Neural crest cell (in vitro differentiated cells): ENCODE data around the gene SARNP. TPM values are rescaled to one million over a fixed set of nuclear protein-coding genes. Genes with fewer than 3 reads are reported as not detected.
A peak's percentile ranks its signal among the peaks of the same experiment; 100 is the strongest.
"Not testable (repeated sequence)": the region's sequence is repeated elsewhere in the genome, so short reads cannot be mapped to it uniquely, and the experiment has no call there.

Source experiments
- DNase-seq: peaks from one replicate; pipeline ENCODE4 v3.0.0; 2021; ENCODE audit warnings: low read depth, mixed read lengths, low spot score
- H3K27ac Mint-ChIP-seq: one replicate; pipeline ENCODE4 v1.8.0; 2021; ENCODE audit warnings: mild to moderate bottlenecking, mixed read lengths; ENCODE audit not compliant: unreplicated experiment
- H3K27me3 Mint-ChIP-seq: 2 replicates; pipeline ENCODE4 v1.8.0; 2021; ENCODE audit warnings: low read depth, mild to moderate bottlenecking, mixed read lengths
- H3K36me3 Mint-ChIP-seq: 2 replicates; pipeline ENCODE4 v1.8.0; 2021; ENCODE audit warnings: low read depth, mild to moderate bottlenecking, mixed read lengths
- H3K4me1 Mint-ChIP-seq: 2 replicates; pipeline ENCODE4 v1.8.0; 2021; ENCODE audit warnings: mixed read lengths
- H3K4me3 Mint-ChIP-seq: one replicate; pipeline ENCODE4 v1.8.0; 2021; ENCODE audit warnings: mild to moderate bottlenecking, mixed read lengths
- H3K9me3 Mint-ChIP-seq: 2 replicates; pipeline ENCODE4 v1.8.0; 2021; ENCODE audit warnings: mixed read lengths
- total RNA-seq: library from RNA; stranded (reverse); gene quantifications from 2 replicates; pipeline ENCODE4 v1.2.1, GENCODE V29; 2021
- TF ChIP-seq, protein P1 (sequence below): fragments of 200-600 bp; sonication (generic); conservative IDR thresholded peaks from 2 replicates; pipeline ENCODE4 v1.5.0; 2021; ENCODE audit warnings: antibody characterized with exemption, mild to moderate bottlenecking

Gene SARNP
- total RNA-seq, 1 donor from 2014 or later, result 121 TPM

DNA sequence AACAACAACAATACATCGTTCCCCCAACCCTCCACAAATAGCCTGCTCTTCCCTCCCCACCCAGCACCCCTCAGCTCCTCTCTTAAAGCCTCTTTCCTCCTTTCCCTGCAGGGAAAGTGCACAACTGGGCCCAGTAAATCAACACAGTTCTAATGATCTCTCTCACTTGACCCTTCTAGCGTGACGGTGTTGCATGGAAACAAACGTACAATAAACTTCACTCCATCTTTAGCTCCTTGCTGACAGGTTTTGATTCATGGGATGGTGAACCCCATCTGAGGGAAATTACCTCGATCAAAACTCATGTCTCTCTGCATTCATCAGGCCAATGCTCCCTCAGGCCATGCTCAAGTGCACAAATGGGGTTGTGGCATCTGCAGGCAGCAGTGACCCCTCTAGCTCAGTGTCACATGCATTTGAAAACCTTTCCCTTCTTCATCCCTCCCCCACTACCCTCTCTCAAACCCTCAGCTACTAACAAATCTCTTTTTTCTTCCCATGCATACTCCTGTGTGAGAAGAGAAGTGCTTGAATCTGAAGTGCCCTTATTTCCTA is 51.7 kb downstream of the SARNP start:
- Mint-ChIP-seq H3K4me1 (peaks cover 22% of the 10 kb centered on the region), H3K36me3 (peaks cover 19% of the 10 kb centered on the region), H3K27me3 (no peaks in the 10 kb centered on the region), H3K4me3 (peak overlapping the region; percentile 14), H3K27ac (peak overlapping the region; percentile 32), H3K9me3 (no peaks in the 10 kb centered on the region)
- no peak for DNase-seq
- TF ChIP-seq, protein P1, sequence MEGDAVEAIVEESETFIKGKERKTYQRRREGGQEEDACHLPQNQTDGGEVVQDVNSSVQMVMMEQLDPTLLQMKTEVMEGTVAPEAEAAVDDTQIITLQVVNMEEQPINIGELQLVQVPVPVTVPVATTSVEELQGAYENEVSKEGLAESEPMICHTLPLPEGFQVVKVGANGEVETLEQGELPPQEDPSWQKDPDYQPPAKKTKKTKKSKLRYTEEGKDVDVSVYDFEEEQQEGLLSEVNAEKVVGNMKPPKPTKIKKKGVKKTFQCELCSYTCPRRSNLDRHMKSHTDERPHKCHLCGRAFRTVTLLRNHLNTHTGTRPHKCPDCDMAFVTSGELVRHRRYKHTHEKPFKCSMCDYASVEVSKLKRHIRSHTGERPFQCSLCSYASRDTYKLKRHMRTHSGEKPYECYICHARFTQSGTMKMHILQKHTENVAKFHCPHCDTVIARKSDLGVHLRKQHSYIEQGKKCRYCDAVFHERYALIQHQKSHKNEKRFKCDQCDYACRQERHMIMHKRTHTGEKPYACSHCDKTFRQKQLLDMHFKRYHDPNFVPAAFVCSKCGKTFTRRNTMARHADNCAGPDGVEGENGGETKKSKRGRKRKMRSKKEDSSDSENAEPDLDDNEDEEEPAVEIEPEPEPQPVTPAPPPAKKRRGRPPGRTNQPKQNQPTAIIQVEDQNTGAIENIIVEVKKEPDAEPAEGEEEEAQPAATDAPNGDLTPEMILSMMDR, result no peak

- TF ChIP-seq, protein P1, result no peak
- Mint-ChIP-seq H3K9me3 (no peaks in the 10 kb centered on the region), H3K27me3 (no peaks in the 10 kb centered on the region), H3K27ac (no peak overlapping the region), H3K4me3 (no peak overlapping the region), H3K4me1 (peaks cover 28% of the 10 kb centered on the region), H3K36me3 (peaks cover 26% of the 10 kb centered on the region)
- no peak for DNase-seq
These were observed 54.9 kb downstream of the SARNP start for GRCh38 chr12:55762646-55763045.

DNA sequence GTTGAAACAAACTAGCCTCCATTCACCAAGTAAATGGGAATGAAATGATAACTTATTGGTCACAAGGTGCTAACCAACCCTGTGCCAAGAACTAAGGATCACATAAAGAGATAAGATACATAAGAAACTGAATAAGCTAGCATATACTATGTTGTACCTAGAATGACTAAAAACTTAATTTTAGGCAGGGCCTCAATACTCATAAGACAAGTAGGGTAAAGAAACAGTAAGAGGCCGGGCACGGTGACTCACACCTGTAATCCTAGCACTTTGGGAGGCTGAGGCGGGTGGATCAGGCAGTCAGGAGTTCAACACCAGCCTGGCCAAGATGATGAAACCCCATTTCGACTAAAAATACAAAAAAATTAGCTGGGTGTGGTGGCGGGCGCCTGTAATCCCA is 56.9 kb downstream of the SARNP start:
- Mint-ChIP-seq H3K4me1 (peaks cover 23% of the 10 kb centered on the region), H3K27ac (no peak overlapping the region), H3K4me3 (no peak overlapping the region), H3K36me3 (peaks cover 26% of the 10 kb centered on the region), H3K9me3 (no peaks in the 10 kb centered on the region), H3K27me3 (no peaks in the 10 kb centered on the region)
- no peak for DNase-seq
- TF ChIP-seq, protein P1, result no peak

- not testable (repeated sequence) for H3K27ac Mint-ChIP-seq, H3K4me3 Mint-ChIP-seq, DNase-seq, H3K27me3 Mint-ChIP-seq, H3K9me3 Mint-ChIP-seq
- Mint-ChIP-seq H3K36me3 (peaks cover 31% of the 10 kb centered on the region), H3K4me1 (peaks cover 27% of the 10 kb centered on the region)
These were observed 58.9 kb downstream of the SARNP start for GRCh38 chr12:55758575-55758974.

GRCh38 chr12:55757701-55758100 is 59.8 kb downstream of the SARNP start:
- peaks cover 27% of the 10 kb centered on the region for H3K4me1 Mint-ChIP-seq
- DNase-seq, result no peak
- H3K27me3 Mint-ChIP-seq, result no peaks in the 10 kb centered on the region
- no peak overlapping the region for H3K27ac Mint-ChIP-seq
- TF ChIP-seq, protein P1, result no peak
- H3K4me3 Mint-ChIP-seq, result peak overlapping the region; percentile 14
- no peaks in the 10 kb centered on the region for H3K9me3 Mint-ChIP-seq
- peaks cover 36% of the 10 kb centered on the region for H3K36me3 Mint-ChIP-seq

DNA sequence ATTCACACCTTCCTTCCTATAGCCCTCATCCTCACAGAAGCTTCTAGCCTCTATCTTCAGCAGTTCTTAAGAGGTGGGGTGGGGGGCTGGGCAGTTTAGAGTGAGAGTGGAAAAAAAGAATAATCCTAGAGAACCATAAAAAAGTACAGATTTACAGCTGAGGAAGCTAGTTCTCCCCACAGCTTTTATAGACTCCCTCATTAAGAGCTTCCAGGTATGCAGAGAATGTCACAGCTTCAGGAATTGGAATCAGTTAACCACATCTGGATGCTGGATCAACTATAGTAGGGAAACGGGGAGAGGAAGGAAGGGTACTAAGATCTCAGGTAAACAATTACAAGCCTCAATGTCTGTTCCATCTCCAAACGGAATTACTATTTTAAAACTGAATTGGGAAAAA is 62.3 kb downstream of the SARNP start:
- Mint-ChIP-seq H3K36me3 (peaks cover 37% of the 10 kb centered on the region), H3K9me3 (no peaks in the 10 kb centered on the region), H3K27me3 (no peaks in the 10 kb centered on the region), H3K27ac (no peak overlapping the region), H3K4me1 (peaks cover 36% of the 10 kb centered on the region), H3K4me3 (peak overlapping the region; percentile 6)
- TF ChIP-seq, protein P1, result no peak
- DNase-seq, result no peak
